Measurements from ENCODE around the gene SMARCD2. TPM values are rescaled to one million over a fixed set of nuclear protein-coding genes. Genes with fewer than 3 reads are reported as not detected.

The SMARCD2 gene
- total RNA-seq, 2 donors from 2014 or later = 68.8 to 82.1 TPM

DNA sequence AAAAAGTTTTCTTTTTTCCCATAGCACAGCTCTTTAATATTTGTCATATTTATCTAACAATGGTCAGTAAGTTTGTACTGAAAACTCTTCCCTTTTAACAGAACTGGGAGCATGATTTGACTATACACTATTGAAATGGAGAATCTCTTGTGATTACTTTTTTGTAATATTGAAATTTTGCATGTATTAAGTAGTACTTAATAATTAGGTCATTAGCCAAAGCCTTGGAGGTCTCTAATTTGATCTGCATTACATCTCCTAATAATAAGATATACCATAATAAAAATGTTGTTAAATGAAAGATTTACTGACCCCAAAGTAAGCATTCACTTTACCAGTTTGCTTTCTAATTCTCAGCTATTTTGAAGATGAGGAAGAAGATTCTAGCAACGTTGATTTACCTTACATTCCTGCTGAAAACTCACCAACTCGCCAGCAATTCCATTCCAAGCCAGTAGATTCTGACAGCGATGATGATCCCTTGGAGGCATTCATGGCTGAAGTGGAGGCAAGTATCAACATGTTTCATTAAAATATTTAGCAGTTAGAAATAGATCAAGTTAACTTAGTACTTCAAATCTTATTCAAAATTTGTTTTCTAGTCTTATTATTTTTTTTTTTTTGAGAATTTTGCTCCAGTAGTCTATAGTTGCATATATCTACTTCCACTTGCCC is 50.3 kb downstream of the SMARCD2 start:
- H3K27ac Mint-ChIP-seq = no peak overlapping the region
- H3K36me3 Mint-ChIP-seq (ENCODE audit: low read depth) = peaks cover 72% of the 10 kb centered on the region
- no peaks in the 10 kb centered on the region for H3K9me3 Mint-ChIP-seq

DNA sequence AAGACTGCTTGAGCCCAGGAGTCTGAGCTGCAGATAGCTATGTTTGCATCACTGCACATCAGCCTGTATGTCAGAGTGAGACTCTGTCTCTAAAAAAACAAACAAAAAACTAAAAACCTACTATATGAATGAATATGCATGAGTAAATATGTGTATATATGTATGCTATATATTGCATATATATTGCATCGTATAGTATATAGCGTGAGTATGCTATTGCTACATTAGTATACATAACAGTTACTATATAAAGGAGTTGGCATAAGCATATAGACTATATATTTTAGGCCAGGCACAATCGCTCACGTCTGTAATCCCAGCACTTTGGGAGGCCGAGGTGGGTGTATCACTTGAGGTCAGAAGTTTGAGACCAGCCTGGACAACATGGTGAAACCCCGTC is 52.4 kb downstream of the SMARCD2 start:
- DNase-seq = no peak
- Histone ChIP-seq H3K36me3 (ENCODE audit: control insufficient read depth, insufficient read depth, low read length) (peaks cover 94% of the 10 kb centered on the region), H3K27me3 (ENCODE audit: control insufficient read depth, insufficient read depth, low read length, poor library complexity, severe bottlenecking) (no peaks in the 10 kb centered on the region), H3K9ac (ENCODE audit: extremely low read depth, low read length, poor library complexity, severe bottlenecking) (no peak overlapping the region), H3K27ac (ENCODE audit: low read depth, low read length) (no peak overlapping the region), H3K4me3 (ENCODE audit: low read length) (no peak overlapping the region), H3K4me1 (ENCODE audit: control insufficient read depth, insufficient read depth, low read length) (no peaks in the 10 kb centered on the region), H3K9me3 (ENCODE audit: control insufficient read depth, low read length) (no peaks in the 10 kb centered on the region)
- no peak overlapping the region for H3K27ac Mint-ChIP-seq
- peaks cover 1% of the 10 kb centered on the region for H3K4me1 Mint-ChIP-seq
- H3K4me3 Mint-ChIP-seq = no peak overlapping the region
- no peaks in the 10 kb centered on the region for H3K27me3 Mint-ChIP-seq (ENCODE audit: insufficient read depth)
- no peaks in the 10 kb centered on the region for H3K9me3 Mint-ChIP-seq
- WGBS, 2 experiments (ENCODE audit: insufficient coverage in 1 of 2, insufficient read length in 1 of 2) = 89 to 99% methylated on average over 4 of the region's 6 CpGs
- TF ChIP-seq CTCF (conservative IDR thresholded peaks at IDR 0.05) = no peak
- H3K36me3 Mint-ChIP-seq (ENCODE audit: low read depth) = peaks cover 68% of the 10 kb centered on the region

More for the DNA sequence above, 50.3 kb downstream of the SMARCD2 start:
- 80 to 93% methylated on average over 2 to 3 of the region's 3 CpGs for WGBS, 2 experiments (ENCODE audit: insufficient coverage in 1 of 2, insufficient read length in 1 of 2)
- Histone ChIP-seq H3K36me3 (ENCODE audit: control insufficient read depth, insufficient read depth, low read length) (peaks cover 96% of the 10 kb centered on the region), H3K27me3 (ENCODE audit: control insufficient read depth, insufficient read depth, low read length, poor library complexity, severe bottlenecking) (no peaks in the 10 kb centered on the region), H3K4me3 (ENCODE audit: low read length) (no peak overlapping the region), H3K9me3 (ENCODE audit: control insufficient read depth, low read length) (no peaks in the 10 kb centered on the region), H3K4me1 (ENCODE audit: control insufficient read depth, insufficient read depth, low read length) (no peaks in the 10 kb centered on the region), H3K27ac (ENCODE audit: low read depth, low read length) (no peak overlapping the region), H3K9ac (ENCODE audit: extremely low read depth, low read length, poor library complexity, severe bottlenecking) (no peak overlapping the region)
- TF ChIP-seq CTCF (conservative IDR thresholded peaks at IDR 0.05) = no peak
- Mint-ChIP-seq H3K4me3 (no peak overlapping the region), H3K27me3 (ENCODE audit: insufficient read depth) (no peaks in the 10 kb centered on the region), H3K4me1 (no peaks in the 10 kb centered on the region)
- DNase-seq = no peak

- Mint-ChIP-seq H3K9me3 (no peaks in the 10 kb centered on the region), H3K27me3 (ENCODE audit: insufficient read depth) (no peaks in the 10 kb centered on the region), H3K4me1 (peaks cover 1% of the 10 kb centered on the region), H3K4me3 (no peak overlapping the region), H3K27ac (no peak overlapping the region), H3K36me3 (ENCODE audit: low read depth) (peaks cover 50% of the 10 kb centered on the region)
- Histone ChIP-seq H3K9ac (ENCODE audit: extremely low read depth, low read length, poor library complexity, severe bottlenecking) (no peak overlapping the region), H3K9me3 (ENCODE audit: control insufficient read depth, low read length) (no peaks in the 10 kb centered on the region), H3K27me3 (ENCODE audit: control insufficient read depth, insufficient read depth, low read length, poor library complexity, severe bottlenecking) (no peaks in the 10 kb centered on the region), H3K4me1 (ENCODE audit: control insufficient read depth, insufficient read depth, low read length) (no peaks in the 10 kb centered on the region), H3K36me3 (ENCODE audit: control insufficient read depth, insufficient read depth, low read length) (peaks cover 95% of the 10 kb centered on the region), H3K27ac (ENCODE audit: low read depth, low read length) (no peak overlapping the region), H3K4me3 (ENCODE audit: low read length) (no peak overlapping the region)
- DNase-seq = peak; percentile 81
- TF ChIP-seq CTCF (conservative IDR thresholded peaks at IDR 0.05) = no peak
- 92 to 98% methylated on average over 5 to 12 of the region's 13 CpGs for WGBS, 2 experiments (ENCODE audit: insufficient coverage in 1 of 2, insufficient read length in 1 of 2)
These were observed 55.3 kb downstream of the SMARCD2 start for GRCh38 chr17:63786971-63787711.
